ENCODE data around the gene TSPEAR. TPM values are rescaled to one million over a fixed set of nuclear protein-coding genes. Genes with fewer than 3 reads are reported as not detected.
"Not testable (repeated sequence)": the region's sequence is repeated elsewhere in the genome, so short reads cannot be mapped to it uniquely, and the experiment has no call there.

Gene TSPEAR
- total RNA-seq, 1 donor from 2014 or later = 4.1 TPM

DNA sequence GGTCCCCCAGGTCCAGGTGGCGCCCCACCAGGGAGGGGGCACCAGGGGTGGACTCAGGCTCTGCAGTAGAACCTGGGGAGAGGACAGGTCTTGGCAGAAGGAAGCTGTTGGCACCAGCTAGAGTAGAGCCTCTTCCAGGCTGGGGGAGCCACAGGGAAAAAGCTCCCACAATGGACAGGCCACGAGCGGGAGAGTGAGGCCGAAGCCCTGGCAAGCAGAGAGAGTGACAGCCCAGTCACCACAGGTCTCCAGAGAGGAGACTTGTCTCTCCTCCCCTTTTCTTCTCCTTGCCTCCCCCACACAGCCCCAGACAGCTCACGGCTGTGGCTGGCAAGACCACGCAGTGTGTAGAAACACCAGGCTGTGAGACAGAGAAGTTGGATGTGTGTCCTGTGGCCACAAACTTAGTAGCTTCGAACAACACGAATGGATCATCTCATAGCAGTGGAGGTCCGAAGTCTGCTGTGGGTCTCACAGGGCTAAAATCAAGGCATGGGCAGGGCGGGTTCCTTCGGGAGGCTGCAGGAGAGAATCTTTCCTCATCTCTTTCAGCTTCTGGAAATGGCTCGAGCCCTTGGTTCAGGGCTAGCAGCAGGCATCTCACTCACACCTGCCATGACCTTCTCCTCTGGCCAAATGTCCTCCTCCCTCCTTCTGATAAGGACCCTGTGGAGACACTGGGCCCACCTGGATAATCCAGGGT, 60.2 kb downstream of the TSPEAR start:
- DNase-seq = no peak

DNA sequence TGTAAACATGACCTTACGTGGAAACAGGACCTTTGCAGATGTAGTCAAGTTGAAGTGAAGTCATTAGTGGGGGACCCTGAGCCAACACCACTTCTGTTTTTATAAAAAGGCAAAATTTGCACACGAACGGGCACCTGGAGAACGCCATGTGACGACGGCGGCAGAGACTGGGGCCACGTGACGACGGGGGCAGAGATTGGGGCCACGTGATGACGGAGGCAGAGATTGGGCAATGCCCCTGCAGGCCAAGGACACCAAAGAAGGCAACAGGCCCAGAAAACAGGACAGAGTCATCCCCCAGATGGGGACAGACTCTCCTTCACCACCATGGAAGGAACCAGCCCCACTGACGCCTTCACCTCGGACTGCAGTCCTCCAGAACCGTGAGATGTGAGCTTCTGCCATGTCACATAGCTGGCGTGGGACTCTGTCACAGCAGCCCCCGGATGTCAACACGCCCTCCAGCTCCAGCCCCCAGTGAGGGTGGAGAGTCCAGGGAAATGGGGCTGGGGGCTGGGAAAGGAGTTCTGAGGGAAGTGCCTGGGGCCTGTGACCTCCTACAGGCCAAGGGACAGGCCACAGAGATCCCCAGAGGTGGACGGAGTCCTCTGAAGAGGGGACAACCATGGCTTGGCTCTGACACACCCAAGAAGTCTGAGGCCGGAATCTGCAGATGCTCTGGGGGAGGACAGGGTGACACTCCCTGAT, 61.0 kb downstream of the TSPEAR start:
- no peak for DNase-seq

DNA sequence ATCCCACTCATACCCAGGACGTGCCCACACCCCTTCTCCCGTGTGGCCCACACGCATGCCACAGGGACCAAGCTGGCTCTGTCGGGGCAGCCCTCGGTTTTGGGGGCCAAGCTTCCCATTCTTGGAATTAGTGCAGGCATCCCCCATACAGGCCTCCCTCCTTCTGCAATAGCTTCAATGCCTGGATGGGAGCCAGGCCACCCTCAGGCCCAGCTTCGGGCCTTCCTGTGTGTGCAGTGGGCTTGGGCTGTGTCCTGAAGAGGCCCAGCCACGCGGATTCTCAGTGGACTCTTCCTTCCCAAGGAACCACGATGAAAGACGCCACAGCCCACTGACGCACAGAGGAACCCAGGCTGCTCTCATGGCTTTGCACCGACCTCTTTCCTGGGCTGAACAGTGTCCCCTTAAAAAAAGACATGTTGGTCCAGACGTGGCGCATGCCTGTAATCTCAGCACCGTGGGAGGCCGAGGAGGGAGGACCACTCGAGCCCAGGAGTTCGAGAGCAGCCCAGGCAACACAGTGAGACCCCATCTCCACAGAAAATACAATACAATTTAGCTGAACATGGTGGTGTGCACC, 61.8 kb downstream of the TSPEAR start:
- DNase-seq = no peak

DNA sequence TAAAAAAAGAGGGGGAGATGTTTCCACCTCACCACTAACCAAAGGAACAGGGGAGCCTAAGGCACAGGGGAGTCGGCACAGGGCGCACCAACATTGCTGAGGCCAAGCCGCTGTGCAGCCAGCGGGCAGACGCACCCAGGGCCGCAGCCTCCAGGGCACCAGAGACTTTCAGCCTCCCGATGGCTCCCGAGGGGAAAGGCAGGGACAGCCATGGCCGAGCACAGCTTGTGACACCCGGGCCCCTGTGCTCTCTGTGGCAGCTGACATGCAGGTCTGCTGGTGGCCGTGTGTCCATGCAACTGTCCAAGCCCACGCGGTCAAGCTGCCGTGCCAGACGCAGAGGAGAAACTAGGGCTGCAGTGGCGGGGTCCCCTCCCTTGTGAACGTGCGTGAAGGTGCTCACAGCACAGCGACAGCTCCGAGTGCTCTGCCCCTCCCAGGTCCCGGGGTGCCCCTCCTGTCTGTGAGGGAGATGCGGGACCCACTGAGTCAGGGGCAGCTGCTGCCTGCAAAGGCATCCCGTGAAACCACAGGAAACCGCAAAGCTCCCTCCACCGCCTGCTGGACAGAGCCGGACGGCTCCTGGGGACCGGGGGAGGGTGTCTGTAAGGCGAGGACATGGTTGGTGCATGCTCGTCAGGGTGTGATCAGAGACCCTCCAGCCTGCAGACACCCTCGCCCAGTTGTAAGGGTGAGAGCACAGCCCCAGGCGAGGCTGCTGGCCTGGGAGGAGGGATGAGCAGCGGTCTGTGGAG, 62.6 kb downstream of the TSPEAR start:
- DNase-seq = no peak

DNA sequence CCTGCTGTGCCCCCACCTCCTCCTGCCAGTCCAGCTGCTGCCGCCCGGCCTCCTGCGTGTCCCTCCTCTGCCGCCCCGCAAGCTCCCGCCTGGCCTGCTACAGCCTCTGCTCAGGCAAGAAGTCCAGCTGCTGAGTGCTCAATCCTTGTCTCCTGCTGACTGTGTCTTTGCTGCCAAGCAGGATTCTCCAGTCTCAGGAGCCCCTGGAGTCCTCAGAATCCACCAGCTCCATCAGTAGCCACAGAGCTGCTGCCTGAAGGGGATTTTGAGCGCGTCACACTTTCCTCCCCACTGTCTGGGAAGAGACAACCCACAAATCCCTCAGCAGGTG, 64.2 kb downstream of the TSPEAR start:
- DNase-seq = no peak

DNA sequence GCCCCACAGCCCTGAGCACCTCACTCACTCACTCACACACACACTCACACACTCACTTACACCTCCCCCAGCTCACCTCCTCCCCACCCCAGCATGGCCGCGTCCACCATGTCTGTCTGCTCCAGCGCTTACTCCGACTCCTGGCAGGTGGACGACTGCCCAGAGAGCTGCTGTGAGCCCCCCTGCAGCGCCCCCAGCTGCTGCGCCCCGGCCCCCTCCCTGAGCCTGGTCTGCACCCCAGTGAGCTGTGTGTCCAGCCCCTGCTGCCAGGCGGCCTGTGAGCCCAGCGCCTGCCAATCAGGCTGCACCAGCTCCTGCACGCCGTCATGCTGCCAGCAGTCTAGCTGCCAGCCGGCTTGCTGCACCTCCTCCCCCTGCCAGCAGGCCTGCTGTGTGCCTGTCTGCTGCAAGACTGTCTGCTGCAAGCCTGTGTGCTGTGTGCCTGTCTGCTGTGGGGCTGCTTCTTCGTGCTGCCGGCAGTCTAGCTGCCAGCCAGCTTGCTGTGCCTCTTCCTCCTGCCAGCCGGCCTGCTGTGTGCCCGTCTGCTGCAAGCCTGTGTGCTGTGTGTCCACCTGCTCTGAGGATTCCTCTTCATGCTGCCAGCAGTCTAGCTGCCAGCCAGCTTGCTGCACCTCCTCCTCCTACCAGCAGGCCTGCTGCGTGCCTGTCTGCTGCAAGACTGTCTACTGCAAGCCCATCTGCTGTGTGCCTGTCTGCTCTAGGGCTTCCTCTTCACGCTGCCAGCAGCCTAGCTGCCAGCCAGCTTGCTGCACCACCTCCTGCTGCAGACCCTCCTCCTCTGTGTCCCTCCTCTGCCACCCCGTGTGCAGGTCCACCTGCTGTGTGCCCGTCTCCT, 64.8 kb downstream of the TSPEAR start, which contains the start of gene KRTAP10-11:
TSS of gene KRTAP10-11 (plus strand) at position 49 of the 856 bp plus-strand sequence. CDS start at position 94, 45 bp downstream.
- not testable (repeated sequence) for DNase-seq

DNA sequence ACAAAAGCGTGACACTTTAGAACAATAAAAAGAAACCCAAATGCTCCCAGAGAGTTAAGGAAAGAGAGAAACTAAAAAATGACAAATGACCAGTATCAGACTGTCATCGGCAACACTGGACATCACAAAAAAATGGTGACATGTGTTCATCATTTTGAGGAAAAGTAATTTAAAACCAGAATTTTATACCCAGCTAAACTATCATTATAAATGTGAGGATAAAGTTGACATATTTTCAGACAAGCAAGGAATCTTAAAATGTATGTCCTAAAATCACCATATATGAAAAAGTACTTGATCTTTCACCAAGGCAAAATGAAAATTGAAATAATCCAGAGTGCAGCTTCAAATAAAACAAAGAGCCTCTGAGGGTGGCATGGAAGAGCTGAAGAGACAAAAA, 66.5 kb downstream of the TSPEAR start:
- DNase-seq = no peak

DNA sequence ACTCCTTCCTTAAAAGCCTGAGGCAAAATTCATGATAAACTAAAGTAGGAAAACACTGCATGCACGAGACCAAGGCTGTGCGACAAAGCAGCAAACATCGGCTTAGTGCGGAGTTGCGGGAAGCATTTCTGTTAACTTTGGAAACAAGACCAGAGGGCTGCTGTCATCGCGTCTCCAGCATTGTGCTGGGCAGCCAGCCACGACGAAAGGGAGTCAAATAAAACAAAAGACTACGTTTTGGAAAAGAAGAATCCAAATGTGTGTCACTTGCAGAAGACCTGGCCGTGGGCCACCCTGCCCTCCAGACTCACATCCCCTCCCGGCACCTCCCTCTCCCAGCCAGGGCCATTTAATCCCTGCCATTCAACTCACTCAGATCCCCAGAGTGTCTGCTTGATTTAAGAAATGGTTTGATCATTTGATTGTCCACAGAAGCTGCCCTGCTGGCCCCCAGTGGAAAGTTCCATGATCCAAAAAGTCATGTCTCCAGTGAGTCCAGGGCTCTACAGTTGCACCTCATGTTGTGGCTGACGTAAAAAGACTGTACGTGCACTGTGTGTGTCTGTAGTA, 67.5 kb downstream of the TSPEAR start:
- DNase-seq = no peak

DNA sequence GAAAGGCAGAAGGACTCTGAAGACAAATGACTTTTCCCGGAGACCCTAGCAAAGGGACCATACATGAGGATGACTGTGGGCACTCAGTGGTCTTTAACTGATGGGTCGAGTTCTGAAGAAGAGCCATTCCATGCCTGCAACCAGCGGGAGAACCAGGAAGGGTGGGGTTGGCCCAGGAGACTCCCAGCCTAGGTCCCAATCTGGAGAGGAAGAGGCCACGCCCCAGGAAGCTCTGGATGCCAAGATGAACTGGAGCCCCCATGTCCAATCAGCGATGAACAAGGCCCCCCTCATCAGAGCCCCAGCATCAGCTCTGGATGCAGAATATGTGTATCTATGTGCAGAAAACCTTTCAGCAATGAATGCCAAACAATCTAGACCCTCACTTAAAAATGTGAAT, 70.6 kb downstream of the TSPEAR start:
- no peak for DNase-seq

DNA sequence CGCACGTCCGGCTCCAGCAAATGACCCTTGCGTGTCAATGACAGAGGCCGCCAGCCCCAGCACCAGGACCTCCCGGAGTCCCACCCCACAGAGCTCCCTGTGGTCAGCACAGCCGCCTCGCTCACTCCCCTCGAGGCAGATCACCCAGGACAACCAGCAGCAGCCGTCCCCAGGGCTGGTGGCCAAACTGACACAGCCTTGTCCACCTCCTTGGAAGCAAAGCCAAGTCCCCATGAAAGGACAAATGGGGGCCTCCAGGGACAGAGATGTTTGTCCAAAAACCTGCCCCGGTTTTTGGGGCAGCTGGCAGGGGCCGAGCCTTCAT, 72.1 kb downstream of the TSPEAR start:
- no peak for DNase-seq

DNA sequence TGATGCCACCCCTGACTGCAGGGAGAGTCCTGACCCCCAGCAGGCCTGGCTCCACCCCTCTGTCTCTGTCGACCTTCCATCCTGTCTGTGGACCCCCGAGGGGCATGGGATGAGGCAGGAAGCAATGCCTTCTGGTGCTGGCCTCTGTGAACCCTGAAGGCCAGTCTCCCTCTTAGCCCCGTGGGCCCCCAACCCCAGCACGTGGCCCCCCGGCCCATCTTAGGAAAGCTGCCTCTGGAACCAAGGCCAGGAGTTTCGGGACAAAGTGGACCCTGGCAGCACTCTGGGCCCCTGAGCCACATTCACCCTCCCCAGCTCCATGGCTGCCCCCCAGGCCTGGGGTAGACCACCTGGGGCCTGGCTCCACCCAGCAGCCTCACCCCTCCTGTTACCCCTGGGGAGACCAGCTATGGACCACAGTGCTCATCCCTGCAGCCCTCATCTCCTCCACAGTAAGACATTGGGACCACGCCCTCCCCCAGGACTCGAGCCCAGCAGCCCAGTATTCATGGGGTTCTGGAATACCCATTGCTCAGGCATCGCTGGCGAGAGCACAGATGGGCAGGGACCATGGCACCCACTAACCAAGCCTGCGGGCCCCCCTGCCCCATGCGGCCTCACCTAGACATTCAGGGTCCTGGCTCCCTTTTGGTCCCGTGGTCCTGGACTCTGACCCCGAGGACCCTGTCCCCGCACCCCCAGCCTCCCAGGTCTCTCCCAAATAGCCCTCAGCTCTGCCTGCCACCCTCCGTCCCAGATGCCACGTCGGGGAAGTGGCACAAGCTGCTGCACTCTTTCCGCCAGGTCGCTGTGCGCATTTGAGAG, 72.7 kb downstream of the TSPEAR start:
- not testable (repeated sequence) for DNase-seq

DNA sequence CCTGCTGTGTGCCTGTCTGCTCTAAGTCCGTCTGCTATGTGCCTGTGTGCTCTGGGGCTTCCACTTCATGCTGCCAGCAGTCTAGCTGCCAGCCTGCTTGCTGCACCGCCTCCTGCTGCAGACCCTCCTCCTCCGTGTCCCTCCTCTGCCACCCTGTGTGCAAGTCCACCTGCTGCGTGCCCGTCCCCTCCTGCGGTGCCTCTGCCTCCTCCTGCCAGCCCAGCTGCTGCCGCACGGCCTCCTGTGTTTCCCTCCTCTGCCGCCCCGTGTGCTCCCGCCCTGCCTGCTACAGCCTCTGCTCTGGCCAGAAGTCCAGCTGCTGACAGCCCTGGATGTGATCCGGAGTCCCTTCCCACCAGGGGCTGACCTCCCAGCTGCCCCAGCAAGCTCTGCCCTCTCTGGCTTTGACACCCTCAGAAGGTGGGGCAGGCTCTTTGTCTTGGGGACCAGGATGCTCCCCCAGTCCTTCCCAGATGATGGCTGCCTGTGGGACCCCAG, 73.5 kb downstream of the TSPEAR start:
- not testable (repeated sequence) for DNase-seq

DNA sequence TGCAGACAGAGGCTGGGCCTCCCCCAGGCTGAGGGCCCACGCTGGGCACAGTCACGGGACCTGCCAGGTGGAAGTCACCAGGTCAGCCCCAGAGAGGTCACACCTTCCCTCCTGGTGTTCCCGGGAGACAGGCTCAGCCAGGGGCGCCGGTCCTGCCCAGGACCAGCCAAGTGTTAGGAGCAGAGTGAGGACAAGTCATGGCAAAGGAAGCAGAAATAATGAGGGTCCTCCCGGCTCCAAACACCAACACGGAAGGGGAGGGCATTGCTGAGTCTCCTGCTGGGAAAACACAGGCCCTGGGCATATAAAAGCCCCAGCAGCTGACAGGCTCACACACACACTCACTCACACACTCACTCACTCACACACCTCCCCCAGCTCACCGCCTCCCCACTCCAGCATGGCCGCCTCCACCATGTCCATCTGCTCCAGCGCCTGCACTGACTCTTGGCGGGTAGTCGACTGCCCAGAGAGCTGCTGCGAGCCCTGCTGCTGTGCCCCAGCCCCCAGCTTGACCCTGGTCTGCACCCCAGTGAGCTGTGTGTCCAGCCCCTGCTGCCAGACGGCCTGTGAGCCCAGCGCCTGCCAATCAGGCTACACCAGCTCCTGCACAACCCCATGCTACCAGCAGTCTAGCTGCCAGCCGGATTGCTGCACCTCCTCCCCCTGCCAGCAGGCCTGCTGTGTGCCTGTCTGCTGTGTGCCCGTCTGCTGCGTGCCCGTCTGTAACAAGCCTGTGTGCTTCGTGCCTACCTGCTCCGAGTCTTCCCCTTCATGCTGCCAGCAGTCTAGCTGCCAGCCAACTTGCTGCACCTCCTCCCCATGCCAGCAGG, 74.1 kb downstream of the TSPEAR start, which contains the start of gene KRTAP10-10:
TSS of gene KRTAP10-10 (plus strand) at position 339 of the 833 bp plus-strand sequence. CDS start at position 401, 62 bp downstream.
- no peak for DNase-seq

DNA sequence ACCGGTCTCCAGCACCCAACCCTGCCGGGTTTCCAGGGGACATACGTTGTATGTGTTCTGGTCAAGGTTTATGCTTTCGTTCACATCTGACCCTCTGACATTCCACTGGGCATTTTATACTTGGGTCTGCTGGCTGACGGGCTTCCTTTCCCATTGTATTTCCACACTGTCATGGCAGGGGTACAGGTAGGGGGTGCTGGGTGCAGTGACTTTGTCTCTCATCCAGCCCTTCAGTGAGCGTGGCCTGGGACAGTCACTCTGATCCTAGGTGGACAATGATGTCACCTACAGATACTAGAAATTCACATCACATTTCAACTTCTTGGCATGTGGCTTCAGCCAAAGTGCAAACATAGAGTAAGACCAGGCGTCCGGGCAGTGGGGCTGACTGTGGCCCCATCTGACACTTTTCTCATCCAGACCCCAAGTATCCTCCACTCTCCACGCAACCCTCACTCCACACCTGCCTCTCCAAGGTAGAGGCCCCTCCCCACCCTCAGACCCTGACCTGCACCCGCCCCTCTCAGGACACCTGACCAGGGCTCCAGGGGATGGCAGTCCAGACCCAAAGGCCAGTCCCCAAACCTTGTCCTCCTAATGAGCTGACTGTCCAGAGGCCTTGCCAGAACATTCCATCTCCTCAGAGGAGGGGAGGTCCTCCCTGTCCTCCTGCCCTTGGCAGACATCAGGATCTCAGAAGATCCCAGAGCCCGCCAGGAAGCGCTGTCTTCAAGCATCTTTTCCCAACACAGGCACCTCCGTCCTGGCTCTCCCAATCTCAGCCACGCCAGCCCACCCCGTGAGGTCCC, 75.0 kb downstream of the TSPEAR start:
- DNase-seq = no peak

DNA sequence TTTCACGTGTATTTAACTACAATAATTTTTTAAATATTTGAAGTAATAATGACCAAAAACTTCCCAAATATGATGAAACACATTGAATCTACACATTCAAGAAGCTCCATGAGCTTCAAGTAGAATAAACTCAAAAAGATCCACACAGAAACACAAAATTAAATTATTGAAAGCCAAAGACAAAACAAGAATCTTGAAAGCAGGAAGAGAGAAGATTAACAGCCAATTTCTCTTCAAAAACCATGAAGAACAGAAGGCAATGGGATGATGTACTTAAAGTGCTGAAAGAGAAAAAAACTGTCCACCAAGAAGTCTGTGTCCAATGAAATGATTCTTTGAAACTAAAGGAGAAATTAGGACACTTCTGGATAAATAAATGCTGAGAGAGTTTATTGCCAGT, 79.3 kb downstream of the TSPEAR start:
- no peak for DNase-seq

DNA sequence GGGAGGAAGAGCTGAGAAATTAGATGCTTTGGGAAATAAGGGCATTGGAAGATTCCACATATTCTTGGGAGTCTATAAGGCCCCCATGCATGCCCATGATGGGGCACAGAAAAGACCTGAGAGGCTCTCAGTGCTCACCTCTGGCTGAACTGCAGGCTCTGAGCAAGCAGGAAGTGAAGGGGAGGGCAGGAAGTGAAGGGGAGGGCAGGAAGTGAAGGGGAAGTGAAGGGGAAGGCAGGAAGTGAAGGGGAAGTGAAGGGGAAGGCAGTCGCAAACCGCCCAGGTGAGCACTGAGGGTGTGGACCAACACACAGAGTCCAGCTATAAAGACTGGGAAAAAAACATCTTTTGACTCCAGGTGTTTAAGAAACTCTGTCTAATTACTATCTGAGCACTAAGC, 80.9 kb downstream of the TSPEAR start:
- no peak for DNase-seq

DNA sequence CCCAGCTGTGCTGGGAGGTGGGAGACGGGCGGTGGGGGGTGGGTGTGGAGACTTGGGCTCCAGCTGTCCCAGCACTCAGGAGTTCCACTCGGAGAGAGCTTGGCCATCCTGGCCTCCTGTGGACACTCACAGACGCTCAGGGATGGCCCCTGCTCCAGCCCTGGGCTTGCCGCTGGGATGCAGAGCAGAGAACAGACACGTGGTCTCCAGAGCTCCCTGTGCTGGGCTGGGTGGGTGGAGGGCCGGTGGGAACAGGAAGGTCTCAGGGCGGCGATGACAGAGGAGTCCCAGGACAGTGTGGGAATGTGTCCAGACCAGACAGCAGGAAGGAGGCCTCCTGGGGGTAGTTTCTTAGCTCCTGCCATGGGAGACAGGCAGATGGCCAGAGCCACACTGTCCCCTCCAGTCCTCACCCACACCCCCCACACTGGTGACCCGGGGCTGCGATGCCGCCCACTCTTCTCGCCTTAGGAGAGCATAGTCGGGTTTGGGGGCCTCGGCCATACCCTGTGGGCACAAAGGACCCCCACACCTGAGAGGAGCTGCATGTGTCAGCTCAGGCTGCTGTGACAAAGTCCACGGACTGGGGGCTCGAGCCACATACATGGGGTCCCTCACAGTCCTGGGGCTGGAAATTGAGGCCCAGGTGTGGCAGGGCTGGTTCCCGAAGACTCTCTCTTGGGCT, 82.5 kb downstream of the TSPEAR start:
- no peak for DNase-seq

DNA sequence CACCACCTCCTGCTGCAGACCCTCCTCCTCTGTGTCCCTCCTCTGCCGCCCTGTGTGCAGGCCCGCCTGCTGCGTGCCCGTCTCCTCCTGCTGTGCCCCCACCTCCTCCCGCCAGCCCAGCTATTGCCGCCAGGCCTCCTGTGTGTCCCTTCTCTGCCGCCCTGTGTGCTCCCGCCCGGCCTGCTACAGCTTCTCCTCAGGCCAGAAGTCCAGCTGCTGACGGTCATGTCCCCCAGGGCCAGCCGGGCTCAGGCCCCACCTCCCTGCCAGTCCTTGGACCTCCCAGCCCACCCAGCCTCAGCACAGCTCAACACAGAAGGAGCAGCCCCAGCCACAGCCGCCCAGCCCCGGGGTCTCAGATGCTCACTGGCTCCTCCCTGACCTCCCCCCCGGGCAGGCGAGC, 83.5 kb downstream of the TSPEAR start:
- not testable (repeated sequence) for DNase-seq
